H1 (cell line): ENCODE results near the gene ENOX2. TPM values are rescaled to one million over a fixed set of nuclear protein-coding genes. Genes with fewer than 3 reads are reported as not detected.

Experiments used
- CTCF ChIA-PET: fragments of 300-600 bp; sonication (Branson Sonifier 250); formaldehyde crosslinking; loops from one replicate; lab custom pipeline; 2021; ENCODE audit not compliant: partially characterized antibody; lab: Charles Lee
- POLR2A ChIA-PET: fragments of 300-600 bp; sonication (Branson Sonifier 250); formaldehyde crosslinking; loops from one replicate; lab custom pipeline; 2021; ENCODE audit warnings: inconsistent platforms; ENCODE audit not compliant: partially characterized antibody; lab: Charles Lee
- DNase-seq, 2 experiments: peaks; one replicate each; pipeline versions ENCODE4 v3.0.0 to v3.0.0-alpha.2; 2010 to 2022; ENCODE audit warnings: low spot score in 2 of 2, low read depth in 1 of 2, mixed read lengths in 1 of 2
- FAIRE-seq: peaks from 2 replicates; lab custom pipeline; 2011; peaks lifted over from hg19 to GRCh38; lab: Jason Lieb, UNC
- H2AFZ ChIP-seq: 2 replicates; pipeline ENCODE4 v1.8.1; 2012; ENCODE audit warnings: low read length, inconsistent platforms
- H2AK5ac ChIP-seq: 2 replicates; pipeline ENCODE4 v1.6.1; 2013; ENCODE audit warnings: low read depth, low read length
- H2BK120ac ChIP-seq: replicated peaks from 2 replicates; pipeline ENCODE3; 2013; ENCODE audit warnings: low read depth, low read length, inconsistent platforms
- H2BK12ac ChIP-seq: 2 replicates; pipeline ENCODE4 v1.6.1; 2013; ENCODE audit warnings: low read depth, low read length
- H2BK15ac ChIP-seq: 2 replicates; pipeline ENCODE4 v1.6.1; 2013; ENCODE audit warnings: low read length
- H2BK20ac ChIP-seq: 2 replicates; pipeline ENCODE4 v1.6.1; 2013; ENCODE audit warnings: low read length
- H2BK5ac ChIP-seq: 2 replicates; pipeline ENCODE4 v1.6.1; 2013; ENCODE audit warnings: low read depth, low read length
- H3K14ac ChIP-seq: 2 replicates; pipeline ENCODE4 v1.6.1; 2013; ENCODE audit warnings: inconsistent platforms; ENCODE audit not compliant: insufficient read length
- H3K18ac ChIP-seq: 2 replicates; pipeline ENCODE4 v1.6.1; 2013; ENCODE audit warnings: low read length; ENCODE audit errors: extremely low read depth
- H3K23ac ChIP-seq: 2 replicates; pipeline ENCODE4 v1.6.1; 2013; ENCODE audit warnings: inconsistent platforms; ENCODE audit not compliant: insufficient read length
- H3K23me2 ChIP-seq: 2 replicates; pipeline ENCODE4 v1.6.1; 2013; ENCODE audit warnings: low read depth, low read length
- H3K27ac ChIP-seq: 2 replicates; pipeline ENCODE4 v1.6.1; 2011; ENCODE audit warnings: low read depth, low read length, inconsistent platforms
- H3K27me3 ChIP-seq, 4 experiments: replicated peaks in 1 of 4; 1 replicate in 1 of 4; 2 replicates in 3 of 4; pipeline versions ENCODE4 v1.6.1 to v1.8.1; 2011 to 2013; ENCODE audit warnings: low read length in 3 of 4, mild to moderate bottlenecking in 3 of 4, inconsistent platforms in 2 of 4, mixed read lengths in 2 of 4, moderate library complexity in 1 of 4; ENCODE audit not compliant: control insufficient read depth in 3 of 4, insufficient read depth in 3 of 4; ENCODE audit errors: extremely low read depth in 1 of 4
- H3K36me3 ChIP-seq, 4 experiments: 2 replicates each; pipeline versions ENCODE4 v1.6.1 to v1.8.1; 2011 to 2013; ENCODE audit warnings: mild to moderate bottlenecking in 4 of 4, low read length in 3 of 4, moderate library complexity in 2 of 4, control low read depth in 1 of 4, inconsistent platforms in 1 of 4; ENCODE audit not compliant: insufficient read depth in 4 of 4, control insufficient read depth in 2 of 4
- H3K4ac ChIP-seq: replicated peaks from 2 replicates; pipeline ENCODE3; 2013; ENCODE audit warnings: low read length, low read depth, mixed read lengths, inconsistent platforms; ENCODE audit not compliant: insufficient read length
- H3K4me1 ChIP-seq, 4 experiments: replicated peaks in 1 of 4; 1 replicate in 1 of 4; 2 replicates in 3 of 4; pipeline versions ENCODE4 v1.6.1 to v1.8.1; 2011 to 2013; ENCODE audit warnings: low read length in 3 of 4, inconsistent platforms in 2 of 4, mixed read lengths in 1 of 4; ENCODE audit not compliant: insufficient read depth in 4 of 4, control insufficient read depth in 3 of 4
- H3K4me2 ChIP-seq, 2 experiments: 2 replicates each; pipeline versions ENCODE4 v1.6.1 to v1.8.1; 2011 to 2013; ENCODE audit warnings: low read depth in 2 of 2, low read length in 2 of 2, control low read depth in 1 of 2, inconsistent platforms in 1 of 2, mild to moderate bottlenecking in 1 of 2; ENCODE audit not compliant: insufficient read depth in 1 of 2
- H3K4me3 ChIP-seq, 4 experiments: fragments of 200-600, 300-600 bp in 1 of 4; sonication (generic), shearing (Covaris generic), sonication (Bioruptor Twin) in 1 of 4; 2 replicates each; pipeline versions ENCODE4 v1.5.1 to v1.8.1; 2011 to 2016; ENCODE audit warnings: low read length in 4 of 4, low read depth in 3 of 4, control low read depth in 2 of 4, inconsistent platforms in 2 of 4, mild to moderate bottlenecking in 2 of 4, mixed read lengths in 1 of 4, moderate library complexity in 1 of 4; ENCODE audit not compliant: insufficient read depth in 2 of 4; ENCODE audit errors: extremely low read depth in 1 of 4
- H3K56ac ChIP-seq: replicated peaks from 2 replicates; pipeline ENCODE3; 2013; ENCODE audit warnings: low read depth, mild to moderate bottlenecking, mixed read lengths, low read length, inconsistent platforms; ENCODE audit not compliant: insufficient read length
- H3K79me1 ChIP-seq: 2 replicates; pipeline ENCODE4 v1.6.1; 2013; ENCODE audit warnings: low read depth, low read length, control low read depth
- H3K79me2 ChIP-seq, 2 experiments: 2 replicates each; pipeline versions ENCODE4 v1.6.1 to v1.8.1; 2012 to 2013; ENCODE audit warnings: low read length in 2 of 2, mild to moderate bottlenecking in 2 of 2, inconsistent platforms in 1 of 2; ENCODE audit not compliant: insufficient read depth in 2 of 2, control insufficient read depth in 1 of 2
- H3K9ac ChIP-seq, 4 experiments: replicated peaks in 1 of 4; 1 replicate in 1 of 4; 2 replicates in 3 of 4; pipeline versions ENCODE4 v1.6.1 to v1.8.1; 2011 to 2013; ENCODE audit warnings: low read depth in 3 of 4, low read length in 3 of 4, control low read depth in 2 of 4, mild to moderate bottlenecking in 2 of 4, moderate library complexity in 2 of 4, inconsistent platforms in 1 of 4; ENCODE audit errors: extremely low read depth in 1 of 4
- H3K9me3 ChIP-seq, 2 experiments: 2 replicates each; pipeline versions ENCODE4 v1.6.1 to v1.8.1; 2012 to 2013; ENCODE audit warnings: mild to moderate bottlenecking in 2 of 2, moderate library complexity in 2 of 2, control low read depth in 1 of 2, inconsistent platforms in 1 of 2, low read depth in 1 of 2, low read length in 1 of 2, mixed read lengths in 1 of 2; ENCODE audit not compliant: insufficient read depth in 2 of 2
- H4K20me1 ChIP-seq, 2 experiments: replicated peaks in 1 of 2; 2 replicates each; pipeline versions ENCODE3 to v1.8.1; 2011 to 2013; ENCODE audit warnings: inconsistent platforms in 2 of 2, low read length in 2 of 2, mild to moderate bottlenecking in 1 of 2; ENCODE audit not compliant: insufficient read depth in 2 of 2, control insufficient read depth in 1 of 2
- H4K5ac ChIP-seq: 2 replicates; pipeline ENCODE4 v1.6.1; 2013; ENCODE audit warnings: low read length, low read depth, mixed read lengths, inconsistent platforms; ENCODE audit not compliant: insufficient read length
- H4K8ac ChIP-seq: 2 replicates; pipeline ENCODE4 v1.8.0; 2013; ENCODE audit warnings: mild to moderate bottlenecking, moderate library complexity, low read length, inconsistent platforms; ENCODE audit not compliant: insufficient read depth; ENCODE audit errors: extremely low read depth
- H4K91ac ChIP-seq: replicated peaks from 2 replicates; pipeline ENCODE3; 2013; ENCODE audit warnings: low read length, mixed read lengths, inconsistent platforms; ENCODE audit not compliant: insufficient read length
- BACH1 ChIP-seq: IDR thresholded peaks from 2 replicates; pipeline ENCODE4 v1.6.1; 2012; ENCODE audit warnings: low read length, improper control_type of control experiment
- BRCA1 ChIP-seq: IDR thresholded peaks from 2 replicates; pipeline ENCODE4 v1.6.1; 2012; ENCODE audit warnings: low read depth, low read length, improper control_type of control experiment
- CTBP2 ChIP-seq: IDR thresholded peaks from 2 replicates; pipeline ENCODE4 v1.7.0; 2011; ENCODE audit warnings: borderline replicate concordance, mild to moderate bottlenecking, moderate library complexity, mixed read lengths, low read length; ENCODE audit not compliant: insufficient read depth, insufficient read length
- E2F6 ChIP-seq: IDR thresholded peaks from 2 replicates; pipeline ENCODE4 v1.6.1; 2012; ENCODE audit warnings: inconsistent platforms
- GTF2F1 ChIP-seq: IDR thresholded peaks from 2 replicates; pipeline ENCODE4 v1.6.1; 2012; ENCODE audit warnings: low read depth, low read length, improper control_type of control experiment, borderline replicate concordance
- MAFK ChIP-seq: IDR thresholded peaks from 2 replicates; pipeline ENCODE4 v1.6.1; 2012; ENCODE audit warnings: low read depth, mild to moderate bottlenecking, improper control_type of control experiment, low read length
- MAX ChIP-seq: IDR thresholded peaks from 2 replicates; pipeline ENCODE4 v1.6.1; 2012; ENCODE audit warnings: inconsistent platforms
- NANOG ChIP-seq: IDR thresholded peaks from 2 replicates; pipeline ENCODE4 v1.6.1; 2011; ENCODE audit warnings: low read length, low read depth, mild to moderate bottlenecking, inconsistent platforms; ENCODE audit not compliant: insufficient read depth, poor library complexity, severe bottlenecking
- PHF8 ChIP-seq: fragments of 200-600 bp; sonication (generic); conservative IDR thresholded peaks from 2 replicates; pipeline ENCODE4 v1.7.1; 2012; ENCODE audit warnings: low read depth, mild to moderate bottlenecking, inconsistent platforms, low read length, moderate library complexity
- RAD21 ChIP-seq, 2 experiments: IDR thresholded peaks in 1 of 2; conservative IDR thresholded peaks in 1 of 2; 2 replicates each; pipeline ENCODE4 v1.6.1; 2011; ENCODE audit warnings: low read depth in 2 of 2, low read length in 2 of 2, improper control_type of control experiment in 1 of 2, inconsistent platforms in 1 of 2, mild to moderate bottlenecking in 1 of 2, moderate library complexity in 1 of 2
- SIN3A ChIP-seq, 2 experiments: IDR thresholded peaks in 1 of 2; conservative IDR thresholded peaks in 1 of 2; 2 replicates each; pipeline ENCODE4 v1.6.1; 2011 to 2012; ENCODE audit warnings: low read length in 2 of 2, improper control_type of control experiment in 1 of 2, low read depth in 1 of 2, mild to moderate bottlenecking in 1 of 2
- SP4 ChIP-seq: IDR thresholded peaks from 2 replicates; pipeline ENCODE4 v1.6.1; 2012; ENCODE audit warnings: low read length, inconsistent platforms
- YY1 ChIP-seq: IDR thresholded peaks from 2 replicates; pipeline ENCODE4 v1.6.1; 2011; ENCODE audit warnings: low read depth, mild to moderate bottlenecking, low read length
- WGBS, 2 experiments: shearing (Covaris generic) in 1 of 2; methylation state at CpG; one replicate each; pipeline versions ENCODE4 v1.1.6 to v1.1.7; 2013 to 2015; ENCODE audit warnings: low lambda C conversion rate in 2 of 2, mixed read lengths in 2 of 2, inconsistent platforms in 1 of 2, low coverage in 1 of 2, missing lambda C conversion rate in 1 of 2; ENCODE audit not compliant: insufficient replicate concordance in 2 of 2, insufficient coverage in 1 of 2, insufficient read length in 1 of 2; ENCODE audit errors: extremely low coverage in 1 of 2, missing lambda C conversion rate in 1 of 2; 5-methylcytosine and 5-hydroxymethylcytosine counted together
- polyA plus RNA-seq, 7 experiments: library from polyadenylated mRNA; depleted of rRNA in 3 of 7; stranded (reverse) in 5 of 7; unstranded in 2 of 7; fragments of >200 nt in 5 of 7; fragments of 200-250 nt in 2 of 7; gene quantifications; 1 replicate in 5 of 7; 2 replicates in 1 of 7; 4 replicates in 1 of 7; pipeline versions ENCODE4 v1.2.1 to v1.2.3, GENCODE V29; 2011 to 2013; ENCODE audit warnings: missing spikeins in 2 of 7, mixed read lengths in 2 of 7
- total RNA-seq: library from RNA; stranded (reverse); fragmentation: NEBNext Ultra II Directional; extraction: Animal tissue kit (Norgen Biotek cat#: 25700); gene quantifications from 2 replicates; pipeline ENCODE4 v1.2.1, GENCODE V29; 2021

ENOX2 gene
- total and polyA plus RNA-seq, 2 of the 8 experiments (the other 6 are each of a cell fraction or from before 2014, with no cell fraction given) = 4.5 to 12.3 TPM

- H2BK120ac ChIP-seq = no peak overlapping the region
- FAIRE-seq = no peak
- H3K79me2 ChIP-seq = no peaks in the 10 kb centered on the region
- TF ChIP-seq MAX = no peak
- TF ChIP-seq BACH1 = no peak
- no peak for TF ChIP-seq E2F6
- TF ChIP-seq RAD21 (IDR thresholded peaks at IDR 0.05 in 1 of 2, conservative IDR thresholded peaks at IDR 0.05 in 1 of 2; ENCODE audit: low read depth in 2 of 2, low read length in 2 of 2) = no peak
- no peak for TF ChIP-seq SP4
- TF ChIP-seq SIN3A (conservative IDR thresholded peaks at IDR 0.05 in 1 of 2, IDR thresholded peaks at IDR 0.05 in 1 of 2; ENCODE audit: low read depth in 1 of 2, low read length in 2 of 2) = no peak
- TF ChIP-seq CTBP2 = no peak
- no peak for TF ChIP-seq BRCA1
- TF ChIP-seq GTF2F1 = no peak
- TF ChIP-seq PHF8 = no peak
- no peak for TF ChIP-seq YY1
- no peak for TF ChIP-seq NANOG
- TF ChIP-seq MAFK = no peak
Observed at GRCh38 chrX:130895299-130895698, 7.7 kb downstream of the ENOX2 start.

More at GRCh38 chrX:130895299-130895698, 7.7 kb downstream of the ENOX2 start:
- Histone ChIP-seq H3K4me3 (no peak overlapping the region), H4K8ac (no peak overlapping the region), H3K36me3 (no peaks in the 10 kb centered on the region), H2BK20ac (no peak overlapping the region), H3K4ac (no peak overlapping the region), H3K27me3 (no peaks in the 10 kb centered on the region), H3K4me2 (no peak overlapping the region), H3K14ac (no peak overlapping the region), H2AFZ (no peak overlapping the region), H3K9me3 (no peaks in the 10 kb centered on the region), H4K20me1 (peaks cover 0 to 1% of the 10 kb centered on the region in 2 experiments), H2BK12ac (no peak overlapping the region), H3K79me1 (no peaks in the 10 kb centered on the region), H3K27ac (no peak overlapping the region), H3K4me1 (no peaks in the 10 kb centered on the region), H3K23ac (no peak overlapping the region), H2BK5ac (no peak overlapping the region), H4K5ac (no peak overlapping the region), H3K18ac (no peak overlapping the region), H3K23me2 (no peaks in the 10 kb centered on the region), H3K9ac (no peak overlapping the region), H2BK15ac (no peak overlapping the region), H4K91ac (no peak overlapping the region), H2AK5ac (no peak overlapping the region), H3K56ac (no peak overlapping the region)
- 94% methylated on average over 2 of the region's 2 CpGs; no CpG with 5 or more reads in 1 of the 2 experiments for WGBS, 2 experiments
- DNase-seq = no peak
- CTCF ChIA-PET = no interaction called here
- POLR2A ChIA-PET = interaction anchor here (0.6 kb wide), 1 partner anchor 561 kb away, joined by 3 read pairs; no protein-coding TSS in a partner anchor
